GM13977 (cell line): ENCODE data around the gene SHISAL1.

Experiments used
- DNase-seq: peaks from one replicate; pipeline ENCODE4 v3.0.0; 2012; ENCODE audit warnings: low spot score
- CTCF ChIP-seq: IDR thresholded peaks from 2 replicates; pipeline ENCODE4 v1.5.1; 2012; ENCODE audit warnings: mild to moderate bottlenecking, control low read depth; ENCODE audit not compliant: insufficient read depth; ENCODE audit errors: extremely low read depth, missing control alignments
- in situ Hi-C: fragments of 300-500 bp; cut with MboI; formaldehyde crosslinking; loops from one replicate; pipeline ENCODE4 v1.12.0; 2022; ENCODE audit warnings: low sequenced_read_pairs, low pct_unique_long_range_greater_than_20kb, mixed read lengths, inconsistent platforms; ENCODE audit not compliant: unreplicated experiment

The SHISAL1 gene

GRCh38 chr22:44293034-44293433 lies 19.7 kb downstream of the SHISAL1 start:
- DNase-seq: no peak
- no peak for TF ChIP-seq CTCF
- in situ Hi-C loops: no loop called here

- no peak for DNase-seq
- in situ Hi-C loops: no loop called here
- no peak for TF ChIP-seq CTCF
These were observed 20.2 kb downstream of the SHISAL1 start for GRCh38 chr22:44292521-44292920.

- in situ Hi-C loops: no loop called here
- no peak for DNase-seq
- TF ChIP-seq CTCF: no peak
These were observed 20.9 kb downstream of the SHISAL1 start for GRCh38 chr22:44291674-44292360.

- DNase-seq: no peak
- TF ChIP-seq CTCF: no peak
- in situ Hi-C loops: no loop called here
These were observed 21.5 kb downstream of the SHISAL1 start for GRCh38 chr22:44291265-44291664.

GRCh38 chr22:44289414-44290171 lies 23.2 kb downstream of the SHISAL1 start:
- no peak for DNase-seq
- in situ Hi-C loops: no loop called here
- no peak for TF ChIP-seq CTCF

- in situ Hi-C loops: no loop called here
- TF ChIP-seq CTCF: no peak
- DNase-seq: no peak
These were observed 23.8 kb downstream of the SHISAL1 start for GRCh38 chr22:44288913-44289312.
